RWPE2 (cell line): Measurements from ENCODE around the gene CHMP5.

Source experiments
- ATAC-seq: fragments of 200-7000 bp; cut with Tn5 transposase; 3 replicates; pipeline ENCODE4 v1.9.1; 2021; ENCODE audit warnings: low read depth
- DNase-seq: peaks from one replicate; pipeline ENCODE4 v3.0.0-alpha.2; 2020; ENCODE audit warnings: low spot score
- H3K27ac ChIP-seq: fragments of 450-650 bp; 2 replicates; pipeline ENCODE4 v1.5.1; 2017; ENCODE audit warnings: mild to moderate bottlenecking; ENCODE audit not compliant: poor library complexity, severe bottlenecking
- H3K27me3 ChIP-seq: fragments of 250-450 bp; sonication (Bioruptor Pico); 2 replicates; pipeline ENCODE4 v1.5.1; 2021; ENCODE audit warnings: mild to moderate bottlenecking, moderate library complexity; ENCODE audit not compliant: insufficient read depth, poor library complexity, severe bottlenecking
- H3K36me3 ChIP-seq: fragments of 250-450 bp; sonication (Bioruptor Pico); 2 replicates; pipeline ENCODE4 v1.5.1; 2020; ENCODE audit warnings: low read depth, mild to moderate bottlenecking, moderate library complexity
- H3K4me1 ChIP-seq: fragments of 250-450 bp; sonication (Bioruptor Pico); 2 replicates; pipeline ENCODE4 v1.5.1; 2021; ENCODE audit warnings: mild to moderate bottlenecking, moderate library complexity; ENCODE audit not compliant: insufficient read depth, poor library complexity, severe bottlenecking
- H3K4me3 ChIP-seq: fragments of 250-450 bp; sonication (Bioruptor Pico); 2 replicates; pipeline ENCODE4 v1.5.1; 2021; ENCODE audit warnings: mild to moderate bottlenecking, moderate library complexity; ENCODE audit not compliant: severe bottlenecking
- H3K9me3 ChIP-seq: fragments of 250-450 bp; sonication (Bioruptor Pico); 2 replicates; pipeline ENCODE4 v1.5.1; 2021; ENCODE audit warnings: mild to moderate bottlenecking, moderate library complexity; ENCODE audit not compliant: severe bottlenecking
- TF ChIP-seq, protein P1 (sequence below): fragments of 450-650 bp; IDR thresholded peaks from one replicate; pipeline ENCODE4 v1.5.1; 2017; ENCODE audit warnings: mild to moderate bottlenecking, moderate library complexity; ENCODE audit not compliant: poor library complexity, severe bottlenecking

Gene CHMP5

GRCh38 chr9:33264473-33265177, at the start of gene CHMP5, which contains the start of gene BAG1:
Gene CHMP5, plus strand, starts transcription at chr9:33265049. Its CDS starts 30 bp downstream, at chr9:33265079.
Gene BAG1, minus strand, starts transcription at chr9:33264708.
- Histone ChIP-seq H3K27me3 (no peaks in the 10 kb centered on the region), H3K27ac (peak within 1 kb of the TSS; percentile 63), H3K36me3 (peaks cover 77% of the 10 kb centered on the region), H3K9me3 (no peaks in the 10 kb centered on the region), H3K4me3 (peak within 1 kb of the TSS; percentile 94), H3K4me1 (peaks cover 5% of the 10 kb centered on the region)
- ATAC-seq (peak; percentile 90), DNase-seq (peak; percentile 99)
- TF ChIP-seq, protein P1, sequence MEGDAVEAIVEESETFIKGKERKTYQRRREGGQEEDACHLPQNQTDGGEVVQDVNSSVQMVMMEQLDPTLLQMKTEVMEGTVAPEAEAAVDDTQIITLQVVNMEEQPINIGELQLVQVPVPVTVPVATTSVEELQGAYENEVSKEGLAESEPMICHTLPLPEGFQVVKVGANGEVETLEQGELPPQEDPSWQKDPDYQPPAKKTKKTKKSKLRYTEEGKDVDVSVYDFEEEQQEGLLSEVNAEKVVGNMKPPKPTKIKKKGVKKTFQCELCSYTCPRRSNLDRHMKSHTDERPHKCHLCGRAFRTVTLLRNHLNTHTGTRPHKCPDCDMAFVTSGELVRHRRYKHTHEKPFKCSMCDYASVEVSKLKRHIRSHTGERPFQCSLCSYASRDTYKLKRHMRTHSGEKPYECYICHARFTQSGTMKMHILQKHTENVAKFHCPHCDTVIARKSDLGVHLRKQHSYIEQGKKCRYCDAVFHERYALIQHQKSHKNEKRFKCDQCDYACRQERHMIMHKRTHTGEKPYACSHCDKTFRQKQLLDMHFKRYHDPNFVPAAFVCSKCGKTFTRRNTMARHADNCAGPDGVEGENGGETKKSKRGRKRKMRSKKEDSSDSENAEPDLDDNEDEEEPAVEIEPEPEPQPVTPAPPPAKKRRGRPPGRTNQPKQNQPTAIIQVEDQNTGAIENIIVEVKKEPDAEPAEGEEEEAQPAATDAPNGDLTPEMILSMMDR: peak; percentile 35

DNA sequence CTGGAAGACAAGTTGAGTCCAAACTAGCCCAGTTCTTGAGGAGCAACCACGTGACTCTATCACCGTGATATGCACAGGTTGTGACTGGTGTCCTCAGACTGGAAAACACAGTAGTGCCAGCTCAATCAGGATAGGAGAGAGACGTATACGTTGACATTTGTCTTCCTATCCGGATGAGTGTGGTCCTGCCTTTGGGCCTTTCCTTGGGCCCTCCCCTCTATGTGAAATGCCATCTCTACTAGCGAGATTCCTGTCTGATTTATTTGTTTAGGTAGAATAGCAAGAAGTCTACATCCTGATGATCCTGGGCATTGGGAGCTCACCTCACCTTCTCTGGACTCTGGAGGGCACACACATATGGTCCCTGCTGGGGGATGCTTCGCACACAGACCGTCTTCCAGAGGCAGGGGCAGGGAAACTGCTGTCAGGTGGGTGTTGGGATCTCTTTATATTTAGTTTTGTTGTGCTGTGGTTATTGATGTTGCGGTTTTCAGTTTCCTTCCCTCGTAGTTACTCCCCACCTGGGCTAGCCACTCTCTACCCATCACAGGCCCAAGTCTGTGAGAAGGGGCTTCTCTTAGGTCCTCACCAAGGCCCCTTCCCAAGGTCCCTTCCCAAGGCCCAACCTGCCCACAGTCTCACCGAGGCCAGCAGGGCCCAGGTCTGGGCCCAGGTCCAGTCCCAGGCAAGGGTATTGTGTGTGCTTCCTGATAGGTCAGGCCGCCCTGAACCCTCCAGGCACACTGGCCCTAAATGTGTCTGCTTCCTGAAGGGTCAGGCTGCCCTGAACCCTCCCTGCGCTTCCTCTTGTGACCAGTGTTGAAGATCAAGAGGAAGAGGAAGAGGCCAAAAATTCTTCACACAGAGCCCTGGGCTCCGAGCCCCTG, 43.9 kb upstream of the CHMP5 start:
- DNase-seq (no peak), ATAC-seq (no peak)
- TF ChIP-seq, protein P1: no peak
- Histone ChIP-seq H3K36me3 (no peaks in the 10 kb centered on the region), H3K4me1 (peaks cover 19% of the 10 kb centered on the region), H3K9me3 (no peaks in the 10 kb centered on the region), H3K27me3 (no peaks in the 10 kb centered on the region), H3K27ac (peak overlapping the region; percentile 54), H3K4me3 (no peak overlapping the region)

DNA sequence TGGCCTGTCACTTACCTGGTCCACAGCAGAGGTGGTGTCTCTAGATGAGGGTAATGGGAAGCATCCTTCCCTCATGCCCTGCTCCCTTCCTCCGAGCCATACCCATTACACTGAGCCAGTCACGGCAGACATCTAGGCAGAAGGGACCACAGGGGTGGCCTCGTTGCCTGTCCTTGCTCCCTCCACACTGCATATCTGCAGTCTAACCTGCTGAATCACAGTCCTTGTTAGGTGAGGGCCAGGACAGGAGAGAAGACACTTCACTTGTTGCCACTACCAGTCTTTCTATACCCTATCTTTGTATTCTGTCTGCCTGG, 43.3 kb upstream of the CHMP5 start:
- Histone ChIP-seq H3K27ac (peak overlapping the region; percentile 54), H3K36me3 (no peaks in the 10 kb centered on the region), H3K4me1 (peaks cover 19% of the 10 kb centered on the region), H3K4me3 (no peak overlapping the region), H3K27me3 (no peaks in the 10 kb centered on the region), H3K9me3 (no peaks in the 10 kb centered on the region)
- ATAC-seq: no peak
- no peak for DNase-seq
- TF ChIP-seq, protein P1: no peak

DNA sequence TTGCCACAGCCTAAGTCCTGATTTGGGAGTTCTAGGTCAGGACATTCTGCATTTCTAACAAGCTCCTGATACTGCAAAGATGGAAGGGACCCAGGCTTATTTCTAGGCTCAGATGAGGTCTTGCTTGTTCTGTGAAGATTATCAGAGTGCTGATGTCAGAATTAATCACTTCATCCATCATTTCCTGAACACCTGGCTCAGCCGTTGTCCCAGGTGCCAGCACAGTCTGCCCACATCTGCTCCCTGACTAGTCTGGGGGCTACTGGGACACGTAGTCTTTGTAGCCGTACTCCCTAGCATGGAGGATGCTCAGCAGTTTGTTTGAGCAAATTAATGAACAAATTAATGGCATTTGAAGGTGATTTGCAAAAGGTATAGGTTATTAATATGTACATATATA, 42.8 kb upstream of the CHMP5 start:
- TF ChIP-seq, protein P1: no peak
- Histone ChIP-seq H3K27me3 (no peaks in the 10 kb centered on the region), H3K4me3 (no peak overlapping the region), H3K4me1 (peaks cover 19% of the 10 kb centered on the region), H3K9me3 (no peaks in the 10 kb centered on the region), H3K27ac (peak overlapping the region; percentile 54), H3K36me3 (no peaks in the 10 kb centered on the region)
- DNase-seq (no peak), ATAC-seq (peak; percentile 92)
